T-cell (primary cell): ENCODE measurements around the gene USP20. TPM values are rescaled to one million over a fixed set of nuclear protein-coding genes. Genes with fewer than 3 reads are reported as not detected.
A peak's percentile ranks its signal among the peaks of the same experiment; 100 is the strongest.

Experiments used
- ATAC-seq, 4 experiments: fragments of 200-7000 bp in 3 of 4; fragments of 150-1000 bp in 1 of 4; cut with Tn5 transposase; replicated peaks in 1 of 4; 1 replicate in 3 of 4; 2 replicates in 1 of 4; pipeline ENCODE4 v1.10.0; 2021; ENCODE audit warnings: moderate library complexity in 3 of 4, mild to moderate bottlenecking in 2 of 4, moderate number of reproducible peaks in 1 of 4
- CTCF ChIA-PET, 2 donors: fragments of 300-600 bp; sonication (Branson Sonifier 250); formaldehyde crosslinking; loops; one replicate each; lab custom pipeline; 2022; ENCODE audit warnings: antibody characterized with exemption in 2 of 2; lab: Charles Lee
- POLR2A ChIA-PET, 2 donors: fragments of 300-600 bp; sonication (Branson Sonifier 250); formaldehyde crosslinking; loops; one replicate each; lab custom pipeline; 2022; ENCODE audit warnings: antibody characterized with exemption in 2 of 2; lab: Charles Lee
- DNase-seq, 35 experiments: peaks; one replicate each; pipeline versions ENCODE4 v3.0.0 to v3.0.0-alpha.2; 2013 to 2023
- H3K27ac ChIP-seq: one replicate; pipeline ENCODE4 v1.5.1; 2013; ENCODE audit warnings: low read length
- H3K27me3 ChIP-seq, 2 experiments: replicated peaks in 1 of 2; 1 replicate in 1 of 2; 2 replicates in 1 of 2; pipeline versions ENCODE4 v1.6.1 to v1.7.0; 2013; ENCODE audit warnings: low read length in 1 of 2, mixed read lengths in 1 of 2; ENCODE audit not compliant: control insufficient read depth in 2 of 2, insufficient read depth in 2 of 2; ENCODE audit errors: extremely low read depth in 1 of 2
- H3K36me3 ChIP-seq, 2 donors: 1 replicate in 1 of 2; 2 replicates in 1 of 2; pipeline versions ENCODE4 v1.6.1 to v1.7.0; 2013; ENCODE audit warnings: low read length in 1 of 2; ENCODE audit not compliant: control insufficient read depth in 2 of 2, insufficient read depth in 1 of 2; ENCODE audit errors: extremely low read depth in 1 of 2
- H3K4me1 ChIP-seq, 2 experiments: 1 replicate in 1 of 2; 2 replicates in 1 of 2; pipeline versions ENCODE4 v1.6.1 to v1.7.0; 2013; ENCODE audit warnings: low read length in 2 of 2, mixed read lengths in 1 of 2; ENCODE audit not compliant: insufficient read depth in 2 of 2, control insufficient read depth in 1 of 2; ENCODE audit errors: extremely low read depth in 1 of 2
- H3K4me3 ChIP-seq, 2 donors: 1 replicate in 1 of 2; 2 replicates in 1 of 2; pipeline versions ENCODE4 v1.5.1 to v1.7.0; 2013; ENCODE audit warnings: mild to moderate bottlenecking in 2 of 2, low read length in 1 of 2, moderate library complexity in 1 of 2; ENCODE audit not compliant: control insufficient read depth in 1 of 2; ENCODE audit errors: extremely low read depth in 1 of 2
- H3K9me3 ChIP-seq: 2 replicates; pipeline ENCODE4 v1.7.0; 2013
- H3K27ac Mint-ChIP-seq, 2 donors: one replicate each; pipeline ENCODE4 v1.8.0; 2020 to 2021; ENCODE audit warnings: mild to moderate bottlenecking in 2 of 2, mixed read lengths in 2 of 2
- H3K27me3 Mint-ChIP-seq, 2 donors: one replicate each; pipeline ENCODE4 v1.8.0; 2021 to 2022; ENCODE audit warnings: mixed read lengths in 2 of 2
- H3K36me3 Mint-ChIP-seq: one replicate; pipeline ENCODE4 v1.8.0; 2021; ENCODE audit warnings: mixed read lengths
- H3K4me1 Mint-ChIP-seq, 3 donors: one replicate each; pipeline ENCODE4 v1.8.0; 2020 to 2022; ENCODE audit warnings: mixed read lengths in 3 of 3, mild to moderate bottlenecking in 1 of 3
- H3K4me3 Mint-ChIP-seq, 3 donors: one replicate each; pipeline ENCODE4 v1.8.0; 2020 to 2022; ENCODE audit warnings: mild to moderate bottlenecking in 3 of 3, mixed read lengths in 3 of 3, moderate library complexity in 3 of 3
- H3K9me3 Mint-ChIP-seq, 3 donors: one replicate each; pipeline ENCODE4 v1.8.0; 2020 to 2022; ENCODE audit warnings: mixed read lengths in 3 of 3
- WGBS: methylation state at CpG from one replicate; pipeline ENCODE4 v1.1.5; 2013; ENCODE audit warnings: missing lambda C conversion rate; ENCODE audit not compliant: insufficient coverage; 5-methylcytosine and 5-hydroxymethylcytosine counted together
- total RNA-seq, 35 experiments: library from RNA in 6 of 35; stranded (reverse) in 6 of 35; fragments of 120-200 nt in 1 of 35; gene quantifications; one replicate each; pipeline versions ENCODE4 v1.2.1 to v1.2.4 and lab custom pipeline; 2013 to 2026

Gene USP20
- total RNA-seq, 5 donors from 2014 or later (not counting 1 experiment from before 2014, with no cell fraction given), result 105 to 140 (median 125) TPM

DNA sequence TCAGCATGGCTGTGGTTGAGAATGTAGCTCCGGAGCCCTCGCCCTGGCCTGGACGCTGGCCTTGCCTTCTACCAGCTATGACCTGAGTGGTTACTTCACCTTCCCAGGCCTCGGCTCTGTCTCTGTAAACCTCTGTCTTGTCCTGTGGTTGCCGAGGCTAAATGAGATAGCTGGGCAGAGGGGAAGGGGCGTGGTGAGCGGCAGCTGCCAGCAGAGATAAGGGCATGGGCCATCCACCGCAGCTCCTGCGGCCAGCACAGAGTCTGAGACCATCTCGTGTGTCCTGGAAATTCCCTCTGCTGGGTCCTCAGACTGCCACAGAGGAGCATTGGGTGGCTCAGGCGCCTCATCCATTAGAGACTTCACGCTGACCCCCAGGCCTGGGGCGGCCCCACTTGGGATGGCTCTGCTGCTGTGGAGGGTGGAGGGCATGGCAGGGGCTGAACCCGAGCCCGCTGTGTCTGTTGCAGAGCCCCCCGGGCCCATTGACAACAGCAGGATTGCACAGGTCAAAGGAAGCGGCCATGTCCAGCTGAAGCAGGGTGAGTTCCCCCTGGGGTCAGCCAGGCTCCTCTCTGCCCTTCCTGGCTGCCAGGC, 43.9 kb downstream of the USP20 start:
- H3K27me3 ChIP-seq, result no peaks in the 10 kb centered on the region
- ATAC-seq, result no peak
- ChIA-PET CTCF (interaction anchor here (0.6 to 0.9 kb wide), 2 partner anchors 12 to 28 kb away, joined by 3 to 4 read pairs; no protein-coding TSS in a partner anchor), POLR2A (no interaction called here)
- Mint-ChIP-seq H3K4me1 (peaks cover 13 to 34% (median 27%) of the 10 kb centered on the region in 3 donors), H3K36me3 (peaks cover 24% of the 10 kb centered on the region), H3K27me3 (no peaks in the 10 kb centered on the region), H3K9me3 (no peaks in the 10 kb centered on the region), H3K4me3 (no peak overlapping the region), H3K27ac (peak overlapping the region in 1 of 2 donors; percentile 52)
- 89% methylated on average over 17 of the region's 17 CpGs for WGBS
- peaks cover 26 to 31% of the 10 kb centered on the region in 2 donors for H3K36me3 ChIP-seq
- peaks cover 6 to 30% of the 10 kb centered on the region in 2 experiments for H3K4me1 ChIP-seq
- no peak overlapping the region for H3K27ac ChIP-seq
- DNase-seq, result peak in 1 of 35 experiments; percentile 36
- H3K9me3 ChIP-seq, result no peaks in the 10 kb centered on the region
- H3K4me3 ChIP-seq, result no peak overlapping the region

DNA sequence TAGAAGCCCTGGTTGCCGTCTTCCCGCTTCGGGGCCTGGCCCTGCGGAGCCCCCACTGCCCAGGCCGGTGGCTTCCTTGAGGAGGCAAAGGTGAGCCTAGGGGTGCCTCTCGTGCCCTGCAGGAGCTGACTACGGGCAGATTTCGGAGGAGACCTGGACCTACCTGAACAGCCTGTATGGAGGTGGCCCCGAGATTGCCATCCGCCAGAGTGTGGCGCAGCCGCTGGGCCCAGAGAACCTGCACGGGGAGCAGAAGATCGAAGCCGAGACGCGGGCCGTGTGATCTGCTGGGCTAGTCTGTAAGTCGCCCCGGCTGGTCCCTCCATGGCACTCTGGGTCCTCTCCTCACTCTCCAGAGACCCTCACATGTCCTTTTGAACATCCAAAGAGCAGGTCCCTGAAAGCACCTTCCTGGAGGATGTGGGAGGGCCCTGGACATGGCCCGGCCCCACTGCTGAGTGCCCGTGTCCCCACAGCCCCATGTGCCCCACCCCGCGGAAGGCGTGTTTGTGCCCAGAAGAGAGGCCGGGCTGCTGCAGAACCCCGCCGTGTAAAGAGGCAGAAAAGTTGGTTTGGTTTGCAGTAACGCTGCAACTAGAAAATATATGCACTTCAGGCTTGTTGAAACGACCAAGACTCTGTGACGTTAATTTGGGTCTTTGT, 44.9 kb downstream of the USP20 start:
- Mint-ChIP-seq H3K27ac (peak overlapping the region; percentile 19 to 58), H3K4me3 (no peak overlapping the region), H3K36me3 (peaks cover 18% of the 10 kb centered on the region), H3K4me1 (peaks cover 22 to 37% (median 29%) of the 10 kb centered on the region in 3 donors), H3K27me3 (no peaks in the 10 kb centered on the region), H3K9me3 (no peaks in the 10 kb centered on the region)
- ATAC-seq, result no peak
- ChIA-PET CTCF (interaction anchor here in 1 of 2 donors (0.6 to 0.9 kb wide), 2 partner anchors 29 to 260 kb away, joined by 3 to 5 read pairs; no protein-coding TSS in a partner anchor), POLR2A (no interaction called here)
- no peak for DNase-seq
- peaks cover 8 to 30% of the 10 kb centered on the region in 2 experiments for H3K4me1 ChIP-seq
- no peaks in the 10 kb centered on the region for H3K9me3 ChIP-seq
- H3K36me3 ChIP-seq, result peaks cover 22 to 23% of the 10 kb centered on the region in 2 donors
- H3K27me3 ChIP-seq, result no peaks in the 10 kb centered on the region
- 93% methylated on average over 31 of the region's 31 CpGs for WGBS
- H3K27ac ChIP-seq, result no peak overlapping the region
- H3K4me3 ChIP-seq, result no peak overlapping the region

DNA sequence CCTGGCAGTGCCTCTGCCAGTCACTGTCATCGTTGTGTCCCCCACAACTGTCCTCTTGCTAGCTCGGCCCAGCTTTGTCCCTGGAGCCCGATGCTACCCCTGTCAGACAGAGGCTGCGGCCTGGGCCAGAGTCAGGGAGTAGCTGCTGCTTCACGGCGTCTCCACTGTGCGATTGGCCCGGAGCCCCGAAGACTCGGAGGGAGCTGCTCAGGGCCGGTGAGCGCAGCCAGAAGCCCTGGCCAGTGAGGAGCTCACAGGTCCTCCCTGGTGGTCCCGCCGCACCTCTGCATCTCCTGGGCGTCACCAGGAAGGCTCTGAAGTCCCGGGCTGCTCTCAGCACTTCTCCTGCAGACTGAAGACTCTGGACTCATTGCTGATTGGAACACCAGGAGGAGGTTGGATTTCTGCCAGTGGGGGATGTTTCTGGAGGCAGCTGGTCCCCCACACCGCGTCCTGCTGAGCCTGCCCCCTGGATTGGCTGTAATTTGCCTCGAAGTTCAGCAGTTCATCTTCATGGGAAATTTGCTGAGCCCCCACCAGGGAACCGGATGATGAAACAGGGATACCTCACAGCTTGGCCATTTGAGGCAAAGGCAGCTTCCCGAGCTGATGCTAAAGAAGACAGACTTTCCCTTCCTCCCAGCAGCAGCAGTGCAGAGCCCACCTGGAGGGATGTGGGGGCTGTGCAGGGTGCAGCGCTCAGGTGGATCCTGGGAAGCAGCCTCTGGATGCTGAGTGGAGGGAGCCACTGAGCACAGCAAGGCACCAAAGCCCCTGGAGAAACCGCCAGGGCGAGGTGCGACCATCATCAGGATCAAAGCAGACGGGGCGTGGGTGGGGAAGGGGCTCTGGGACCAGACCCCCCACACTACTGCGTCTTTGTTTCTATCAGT, 45.6 kb downstream of the USP20 start:
- H3K36me3 ChIP-seq, result peaks cover 14 to 18% of the 10 kb centered on the region in 2 donors
- Mint-ChIP-seq H3K9me3 (no peaks in the 10 kb centered on the region), H3K27ac (peak overlapping the region; percentile 55 to 58), H3K4me1 (peaks cover 26 to 43% (median 37%) of the 10 kb centered on the region in 3 donors), H3K4me3 (no peak overlapping the region), H3K36me3 (peaks cover 16% of the 10 kb centered on the region), H3K27me3 (no peaks in the 10 kb centered on the region)
- peaks cover 9 to 30% of the 10 kb centered on the region in 2 experiments for H3K4me1 ChIP-seq
- no peak overlapping the region for H3K4me3 ChIP-seq
- H3K27ac ChIP-seq, result no peak overlapping the region
- H3K27me3 ChIP-seq, result no peaks in the 10 kb centered on the region
- no peaks in the 10 kb centered on the region for H3K9me3 ChIP-seq
- DNase-seq (no peak), ATAC-seq (no peak)
- 99% methylated on average over 19 of the region's 28 CpGs for WGBS
- CTCF ChIA-PET, result no interaction called here
- POLR2A ChIA-PET, result no interaction called here

DNA sequence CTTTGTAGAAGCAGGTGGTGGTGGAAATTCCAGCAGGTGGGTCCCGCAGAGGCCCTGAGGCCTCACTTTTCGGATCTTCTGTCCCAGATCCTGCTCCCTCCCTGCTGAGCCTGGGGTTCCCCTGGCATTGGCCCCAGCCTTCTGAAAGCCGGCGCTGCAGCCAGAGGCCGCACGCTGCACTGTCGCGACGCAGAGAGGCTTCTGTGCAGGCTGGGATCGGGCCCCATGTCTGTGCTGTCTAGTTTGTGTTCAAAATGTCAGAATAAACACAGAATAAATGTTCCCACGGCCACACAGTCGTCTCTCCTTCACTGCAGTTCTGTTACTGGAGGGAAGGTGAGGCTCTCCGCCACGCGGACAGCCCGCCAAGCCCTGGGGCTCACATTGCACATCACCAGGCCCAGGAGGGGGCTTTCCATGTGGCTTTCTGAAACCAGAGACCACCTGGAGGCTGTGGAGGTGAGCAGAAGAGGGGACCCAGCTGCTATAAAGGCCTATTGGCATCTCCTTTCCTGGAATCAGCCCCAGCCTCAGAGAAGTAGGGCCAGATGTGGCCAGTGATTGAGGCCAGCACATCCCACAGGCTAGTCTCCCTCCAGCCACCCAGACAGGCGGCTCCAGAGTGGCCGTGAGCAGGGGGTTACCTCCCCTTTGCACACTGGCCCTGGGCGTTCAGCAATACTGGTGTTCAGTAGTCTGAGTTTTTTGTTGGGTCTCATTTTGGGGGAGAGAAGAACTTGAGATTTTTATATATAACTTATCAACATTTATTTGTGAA, 46.5 kb downstream of the USP20 start:
- Mint-ChIP-seq H3K36me3 (peaks cover 12% of the 10 kb centered on the region), H3K4me3 (no peak overlapping the region), H3K27ac (peak overlapping the region in 1 of 2 donors; percentile 74)

DNA sequence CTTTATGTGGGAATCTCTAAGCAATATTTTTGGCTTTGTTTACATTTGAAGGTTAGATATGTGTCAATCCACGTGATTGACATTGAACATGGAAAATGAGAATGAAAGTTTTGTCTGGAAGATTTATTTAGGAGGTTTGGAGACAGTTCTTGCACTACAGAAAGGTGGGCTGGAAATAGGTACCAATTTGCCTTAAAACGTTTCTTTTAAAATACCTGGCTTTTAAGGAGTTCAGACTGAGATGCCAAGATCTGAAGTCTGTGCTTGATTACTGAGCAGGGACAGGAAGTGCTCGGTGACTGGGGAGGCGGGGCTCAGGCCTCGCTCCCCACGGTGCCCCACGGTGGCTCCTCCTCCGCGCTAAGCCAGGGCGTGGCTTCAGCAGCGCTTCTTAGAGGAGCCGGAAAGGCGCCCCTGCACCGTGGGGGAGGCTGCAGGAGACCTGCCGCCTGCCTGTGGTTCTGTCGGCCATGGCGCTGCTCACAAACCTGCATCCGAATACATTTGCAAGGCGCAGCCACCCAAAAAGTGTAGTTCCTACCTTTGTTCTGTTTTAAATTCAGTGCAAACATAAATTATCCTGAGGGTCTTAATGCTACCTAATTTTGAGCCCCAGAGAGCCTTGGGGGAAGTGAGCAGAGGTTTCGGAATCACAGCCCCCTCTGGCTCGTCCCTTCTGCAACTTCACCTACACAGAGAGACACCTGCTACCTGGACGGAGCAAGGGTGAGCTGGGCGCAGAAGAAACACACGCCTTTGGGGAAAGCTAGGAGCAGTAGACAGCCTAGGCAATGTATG, 49.2 kb downstream of the USP20 start:
- no peaks in the 10 kb centered on the region for H3K9me3 Mint-ChIP-seq
- Histone ChIP-seq H3K27ac (peak overlapping the region; percentile 99), H3K36me3 (peaks cover 0 to 16% of the 10 kb centered on the region in 2 donors), H3K9me3 (no peaks in the 10 kb centered on the region), H3K4me3 (peak overlapping the region; percentile 62 to 90), H3K4me1 (peaks cover 31 to 62% of the 10 kb centered on the region in 2 experiments), H3K27me3 (no peaks in the 10 kb centered on the region)
- no peaks in the 10 kb centered on the region for H3K27me3 Mint-ChIP-seq
- peak; percentile 55 to 72 (median 64) for ATAC-seq
- POLR2A ChIA-PET, result interaction anchor here (0.5 to 0.6 kb wide), 2 partner anchors 228 to 259 kb away, joined by 3 to 4 read pairs; partner anchors contain the start of gene NTMT1 (in 1 of the 2)
- H3K4me3 Mint-ChIP-seq, result peak overlapping the region; percentile 83 to 95 (median 85)
- peaks cover 51 to 61% (median 57%) of the 10 kb centered on the region in 3 donors for H3K4me1 Mint-ChIP-seq
- DNase-seq, result peak; percentile 92 to 99 (median 97)
- H3K36me3 Mint-ChIP-seq, result peaks cover 12% of the 10 kb centered on the region
- H3K27ac Mint-ChIP-seq, result peak overlapping the region; percentile 98 to 99
- WGBS, result 0% methylated on average over 16 of the region's 24 CpGs
- CTCF ChIA-PET, result interaction anchor here (0.5 to 1.6 kb wide), 9 partner anchors 11 to 79 kb away, joined by 3 to 6 read pairs (median 4); no protein-coding TSS in a partner anchor

More for the DNA sequence above, 46.5 kb downstream of the USP20 start:
- no peak for DNase-seq
- H3K9me3 Mint-ChIP-seq, result no peaks in the 10 kb centered on the region
- no peak for ATAC-seq
- peaks cover 30 to 45% (median 42%) of the 10 kb centered on the region in 3 donors for H3K4me1 Mint-ChIP-seq
- Histone ChIP-seq H3K27ac (no peak overlapping the region), H3K36me3 (peaks cover 8 to 16% of the 10 kb centered on the region in 2 donors), H3K4me3 (no peak overlapping the region), H3K4me1 (peaks cover 16 to 36% of the 10 kb centered on the region in 2 experiments), H3K9me3 (no peaks in the 10 kb centered on the region), H3K27me3 (no peaks in the 10 kb centered on the region)
- WGBS, result 99% methylated on average over 10 of the region's 19 CpGs
- POLR2A ChIA-PET, result no interaction called here
- CTCF ChIA-PET, result no interaction called here
- H3K27me3 Mint-ChIP-seq, result no peaks in the 10 kb centered on the region
